HG03575 (cell line): ENCODE measurements around the gene KRT81.
"Not testable (repeated sequence)": the region's sequence is repeated elsewhere in the genome, so short reads cannot be mapped to it uniquely, and the experiment has no call there.

Source experiments
- ATAC-seq: cut with Tn5 transposase; IDR thresholded peaks from one replicate; pipeline ENCODE4 v1.9.1; 2021; ENCODE audit not compliant: unreplicated experiment, insufficient number of reproducible peaks, low FRiP score; ENCODE audit errors: extremely low read depth

Gene KRT81

GRCh38 chr12:52258335-52258901 lies 32.9 kb downstream of the KRT81 start:
- ATAC-seq: no peak

- ATAC-seq: not testable (repeated sequence)
These were observed 33.4 kb downstream of the KRT81 start for GRCh38 chr12:52257922-52258321.

- no peak for ATAC-seq
These were observed 34.2 kb downstream of the KRT81 start for GRCh38 chr12:52257074-52257551.

- ATAC-seq: no peak
These were observed 34.8 kb downstream of the KRT81 start for GRCh38 chr12:52256584-52256935.

- ATAC-seq: no peak
These were observed 35.3 kb downstream of the KRT81 start for GRCh38 chr12:52255926-52256583.

GRCh38 chr12:52254965-52255751 lies 36.2 kb downstream of the KRT81 start:
- ATAC-seq: no peak

- no peak for ATAC-seq
These were observed 37.0 kb downstream of the KRT81 start for GRCh38 chr12:52254180-52254964.

- no peak for ATAC-seq
These were observed 37.7 kb downstream of the KRT81 start for GRCh38 chr12:52253391-52254179.

- no peak for ATAC-seq
These were observed 38.5 kb downstream of the KRT81 start for GRCh38 chr12:52252728-52253343.

GRCh38 chr12:52252175-52252615 lies 39.1 kb downstream of the KRT81 start:
- ATAC-seq: not testable (repeated sequence)

- ATAC-seq: no peak
These were observed 39.8 kb downstream of the KRT81 start for GRCh38 chr12:52251367-52252051.

GRCh38 chr12:52250048-52250990 lies 41.0 kb downstream of the KRT81 start:
- no peak for ATAC-seq

- no peak for ATAC-seq
These were observed 41.8 kb downstream of the KRT81 start for GRCh38 chr12:52249511-52250047.

GRCh38 chr12:52248541-52249461 lies 42.5 kb downstream of the KRT81 start:
- ATAC-seq: no peak
